ENCODE results near the gene CCL13.

DNA sequence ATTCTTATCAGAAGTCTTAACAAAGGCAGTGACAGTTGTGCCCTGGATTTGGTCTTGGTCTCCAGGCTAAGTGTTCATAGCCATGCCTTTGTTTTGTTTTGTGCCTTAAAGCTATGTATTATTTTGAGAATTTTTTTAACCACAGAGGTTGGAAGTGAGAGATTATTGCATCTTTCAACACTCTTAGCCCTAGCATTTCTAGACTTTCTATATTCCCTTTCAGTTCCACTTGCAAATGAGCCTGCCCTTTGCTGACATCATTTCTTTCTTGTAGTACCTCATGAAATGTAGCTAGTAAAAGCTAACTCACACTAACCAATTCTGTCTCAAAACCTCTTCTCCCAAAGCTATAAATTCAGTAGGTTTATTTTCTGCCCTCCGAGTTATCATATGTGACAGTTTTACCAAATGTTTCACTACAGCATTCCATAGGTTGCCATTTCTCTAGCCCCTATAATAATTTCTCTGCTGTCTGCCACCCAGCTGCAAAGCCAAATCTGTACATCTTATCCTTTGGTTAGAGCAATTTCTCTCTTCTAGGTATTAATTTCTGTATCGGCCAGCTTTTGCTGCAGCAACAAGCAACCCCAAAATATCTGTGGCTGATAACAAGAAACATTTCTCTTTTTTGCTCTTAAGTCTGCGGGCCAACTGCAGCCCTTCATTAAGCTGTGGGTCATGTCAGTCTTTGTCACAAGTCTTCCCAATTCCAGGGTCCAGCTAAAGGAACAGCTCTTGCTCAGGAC is 21.0 kb downstream of the CCL13 start:
- TF ChIP-seq YY1 (IDR thresholded peaks at IDR 0.05; ENCODE audit: insufficient read depth, insufficient read length): no peak
- TF ChIP-seq ZNF274 (IDR thresholded peaks at IDR 0.05; ENCODE audit: low read depth, low read length): no peak
- no peak for TF ChIP-seq SUZ12 (IDR thresholded peaks at IDR 0.05; ENCODE audit: extremely low read depth, insufficient read depth, insufficient read length)

All from NT2/D1 (cell line).